HG03175 (cell line): ENCODE measurements around the gene ZNF780A.
"Not testable (repeated sequence)": the region's sequence is repeated elsewhere in the genome, so short reads cannot be mapped to it uniquely, and the experiment has no call there.

Source experiments
- ATAC-seq: cut with Tn5 transposase; IDR thresholded peaks from one replicate; pipeline ENCODE4 v1.9.1; 2021; ENCODE audit warnings: mild to moderate bottlenecking, moderate library complexity; ENCODE audit not compliant: unreplicated experiment

The ZNF780A gene

GRCh38 chr19:40088299-40089047 lies 2.3 kb downstream of the ZNF780A start:
- ATAC-seq: no peak

GRCh38 chr19:40084948-40085347 lies 5.8 kb downstream of the ZNF780A start:
- no peak for ATAC-seq

GRCh38 chr19:40081411-40081810 lies 9.3 kb downstream of the ZNF780A start:
- ATAC-seq: no peak

GRCh38 chr19:40080289-40080688 lies 10.5 kb downstream of the ZNF780A start:
- ATAC-seq: no peak

GRCh38 chr19:40078377-40078776 lies 12.4 kb downstream of the ZNF780A start:
- no peak for ATAC-seq

- no peak for ATAC-seq
Measured at GRCh38 chr19:40070058-40070457, 20.7 kb downstream of the ZNF780A start.

- ATAC-seq: no peak
Measured at GRCh38 chr19:40059624-40060023, 31.1 kb downstream of the ZNF780A start.

GRCh38 chr19:40057166-40057565 lies 33.6 kb downstream of the ZNF780A start:
- ATAC-seq: no peak

GRCh38 chr19:40056505-40056904 lies 34.2 kb downstream of the ZNF780A start:
- no peak for ATAC-seq

GRCh38 chr19:40055832-40056504 lies 34.8 kb downstream of the ZNF780A start, which contains the start of gene ZNF780B:
Gene ZNF780B (minus strand): TSS chr19:40056231. CDS start chr19:40050332, 5,899 bp downstream.
- ATAC-seq: peak; percentile 76

- no peak for ATAC-seq
Measured at GRCh38 chr19:40055049-40055448, 35.7 kb downstream of the ZNF780A start.

GRCh38 chr19:40054632-40055031 lies 36.1 kb downstream of the ZNF780A start:
- ATAC-seq: no peak

GRCh38 chr19:40053491-40053890 lies 37.3 kb downstream of the ZNF780A start:
- no peak for ATAC-seq

GRCh38 chr19:40041718-40042117 lies 49.0 kb downstream of the ZNF780A start:
- not testable (repeated sequence) for ATAC-seq

GRCh38 chr19:40038047-40038446 lies 52.7 kb downstream of the ZNF780A start:
- ATAC-seq: not testable (repeated sequence)

- no peak for ATAC-seq
Measured at GRCh38 chr19:40035996-40036395, 54.7 kb downstream of the ZNF780A start.

- no peak for ATAC-seq
Measured at GRCh38 chr19:40033989-40034560, 56.7 kb downstream of the ZNF780A start.

- ATAC-seq: no peak
Measured at GRCh38 chr19:40026597-40026970, 64.2 kb downstream of the ZNF780A start.

- ATAC-seq: no peak
Measured at GRCh38 chr19:40025938-40026596, 64.7 kb downstream of the ZNF780A start.

GRCh38 chr19:40023969-40024368 lies 66.8 kb downstream of the ZNF780A start:
- ATAC-seq: no peak
